ENCODE data around the gene CCDC116.
"Not testable (repeated sequence)": the region's sequence is repeated elsewhere in the genome, so short reads cannot be mapped to it uniquely, and the experiment has no call there.

Gene CCDC116

DNA sequence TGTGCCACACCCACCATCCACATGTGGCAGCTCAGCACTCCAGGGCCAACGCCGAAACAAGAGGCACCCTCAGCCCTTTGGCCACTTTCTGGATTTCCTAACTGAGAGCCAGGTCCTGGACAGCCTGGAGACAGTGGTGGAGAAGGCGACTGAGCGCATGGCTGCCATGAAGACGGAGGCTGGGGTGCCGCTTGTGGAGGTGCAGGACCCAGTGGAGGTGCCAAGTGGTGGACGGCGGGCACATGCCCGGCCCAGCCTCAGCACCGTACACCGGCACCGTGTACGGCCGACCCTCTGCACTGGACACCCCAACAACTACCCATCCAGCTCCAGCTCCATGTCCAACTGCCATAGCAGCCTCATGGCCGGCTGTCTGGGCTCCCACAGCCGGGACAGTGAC, 1.5 kb downstream of the CCDC116 start:
- DNase-seq: no peak

DNA sequence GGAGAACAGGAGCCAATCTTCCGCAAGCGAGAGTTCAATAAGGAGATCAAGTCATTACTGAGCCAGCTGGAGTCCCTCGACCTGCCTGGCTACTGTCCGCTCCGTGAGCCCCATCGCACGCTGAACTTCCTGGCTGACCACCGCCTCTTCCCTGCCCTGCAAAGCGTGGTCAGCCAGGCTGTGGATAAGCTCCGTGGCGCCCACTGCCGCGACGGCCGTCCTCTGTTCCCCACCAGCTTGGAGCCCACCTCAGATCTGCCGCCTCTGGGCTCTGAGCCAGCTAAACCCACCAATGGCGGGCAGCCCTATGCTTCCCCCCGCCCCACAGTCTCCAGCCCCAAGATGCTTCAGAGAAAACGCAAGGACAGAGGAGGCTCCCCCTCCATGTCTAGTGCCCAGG, 2.3 kb downstream of the CCDC116 start:
- DNase-seq: no peak

- DNase-seq: no peak
These were observed 3.4 kb downstream of the CCDC116 start for GRCh38 chr22:21635771-21636510.

DNA sequence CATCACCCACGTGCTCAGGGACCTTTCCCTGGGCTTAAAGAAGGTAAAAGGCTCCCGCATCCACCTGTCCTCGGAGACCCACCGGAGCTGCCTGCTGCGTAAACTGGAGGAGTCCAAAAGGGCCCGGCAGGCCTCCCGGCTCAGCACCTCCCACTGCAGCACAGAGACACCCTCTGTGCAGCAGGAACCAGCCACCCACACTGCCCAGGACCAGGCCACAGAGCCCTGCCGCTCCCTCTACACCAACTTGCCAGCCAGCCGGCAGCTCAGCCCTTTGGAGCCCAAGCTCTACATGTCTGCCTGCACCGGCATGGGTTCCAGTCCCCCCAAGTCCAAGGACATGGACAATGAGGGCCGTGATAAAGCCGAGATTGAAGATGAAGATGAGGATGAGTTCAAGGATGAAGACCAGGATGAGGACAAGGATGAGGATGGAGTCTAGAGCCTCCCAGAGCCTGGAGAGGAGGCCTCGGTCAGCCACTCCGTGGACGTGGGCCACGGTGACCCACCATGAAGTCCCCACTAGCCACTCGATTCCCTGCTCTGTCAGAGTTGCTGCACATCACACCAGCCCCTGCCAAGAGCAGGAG, 4.2 kb downstream of the CCDC116 start:
- no peak for DNase-seq

DNA sequence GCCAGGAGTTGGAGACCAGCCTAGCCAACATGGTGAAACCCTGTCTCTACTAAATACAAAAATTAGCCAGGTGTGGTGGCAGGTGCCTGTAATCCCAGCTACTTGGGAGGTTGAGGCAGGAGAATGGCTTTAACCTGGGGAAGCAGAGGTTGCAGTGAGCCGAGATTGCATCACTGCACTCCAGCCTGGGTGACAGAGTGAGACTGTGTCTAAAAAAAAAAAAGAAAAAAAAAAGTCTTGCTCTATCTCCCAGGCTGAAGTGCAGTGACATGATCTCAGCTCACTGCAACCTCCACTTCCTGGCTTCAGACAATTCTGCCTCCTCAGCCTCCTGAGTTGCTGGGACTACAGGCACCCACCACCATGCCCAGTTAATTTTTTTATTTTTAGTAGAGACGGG, 4.9 kb downstream of the CCDC116 start:
- DNase-seq: not testable (repeated sequence)

GRCh38 chr22:21639359-21639758, 6.8 kb downstream of the CCDC116 start:
- DNase-seq: no peak

GRCh38 chr22:21640810-21641209, 8.2 kb downstream of the CCDC116 start:
- DNase-seq: no peak

- peak; percentile 40 for DNase-seq
These were observed 8.8 kb downstream of the CCDC116 start for GRCh38 chr22:21641417-21641788.

DNA sequence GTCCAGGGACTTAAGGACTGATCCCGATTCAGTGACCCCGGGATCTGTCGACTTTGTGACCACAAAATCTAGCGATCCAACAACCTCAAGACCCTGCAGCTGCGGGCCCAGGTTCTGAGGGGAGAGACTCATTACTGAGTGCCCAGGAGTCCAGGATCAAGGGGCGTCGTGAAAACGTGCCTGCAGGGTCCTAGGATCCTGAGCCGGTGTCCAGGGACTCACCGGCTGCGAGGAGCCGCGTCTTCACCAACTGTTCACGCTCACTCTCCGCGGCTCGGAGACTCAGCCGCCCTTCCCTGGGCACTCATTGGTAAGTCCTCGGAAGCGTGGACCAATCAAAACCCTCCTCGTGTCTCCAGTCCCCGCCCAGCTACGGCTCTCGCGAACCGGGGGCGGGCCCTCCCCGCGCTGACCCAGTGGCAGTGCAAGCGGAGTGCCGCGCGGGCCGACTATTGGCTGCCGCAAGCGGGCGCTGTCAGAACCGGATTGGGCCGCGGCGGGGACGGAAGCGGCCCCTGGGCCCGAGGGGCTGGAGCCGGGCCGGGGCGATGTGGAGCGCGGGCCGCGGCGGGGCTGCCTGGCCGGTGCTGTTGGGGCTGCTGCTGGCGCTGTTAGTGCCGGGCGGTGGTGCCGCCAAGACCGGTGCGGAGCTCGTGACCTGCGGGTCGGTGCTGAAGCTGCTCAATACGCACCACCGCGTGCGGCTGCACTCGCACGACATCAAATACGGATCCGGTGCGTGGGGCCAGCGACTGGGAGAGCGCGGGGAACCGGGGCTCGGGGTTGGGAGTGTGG, 9.4 kb downstream of the CCDC116 start, which contains the start of gene SDF2L1:
TSS of gene SDF2L1 (plus strand) at position 514 of the 795 bp plus-strand sequence. CDS start at position 549, 35 bp downstream.
- DNase-seq: peak; percentile 97

DNA sequence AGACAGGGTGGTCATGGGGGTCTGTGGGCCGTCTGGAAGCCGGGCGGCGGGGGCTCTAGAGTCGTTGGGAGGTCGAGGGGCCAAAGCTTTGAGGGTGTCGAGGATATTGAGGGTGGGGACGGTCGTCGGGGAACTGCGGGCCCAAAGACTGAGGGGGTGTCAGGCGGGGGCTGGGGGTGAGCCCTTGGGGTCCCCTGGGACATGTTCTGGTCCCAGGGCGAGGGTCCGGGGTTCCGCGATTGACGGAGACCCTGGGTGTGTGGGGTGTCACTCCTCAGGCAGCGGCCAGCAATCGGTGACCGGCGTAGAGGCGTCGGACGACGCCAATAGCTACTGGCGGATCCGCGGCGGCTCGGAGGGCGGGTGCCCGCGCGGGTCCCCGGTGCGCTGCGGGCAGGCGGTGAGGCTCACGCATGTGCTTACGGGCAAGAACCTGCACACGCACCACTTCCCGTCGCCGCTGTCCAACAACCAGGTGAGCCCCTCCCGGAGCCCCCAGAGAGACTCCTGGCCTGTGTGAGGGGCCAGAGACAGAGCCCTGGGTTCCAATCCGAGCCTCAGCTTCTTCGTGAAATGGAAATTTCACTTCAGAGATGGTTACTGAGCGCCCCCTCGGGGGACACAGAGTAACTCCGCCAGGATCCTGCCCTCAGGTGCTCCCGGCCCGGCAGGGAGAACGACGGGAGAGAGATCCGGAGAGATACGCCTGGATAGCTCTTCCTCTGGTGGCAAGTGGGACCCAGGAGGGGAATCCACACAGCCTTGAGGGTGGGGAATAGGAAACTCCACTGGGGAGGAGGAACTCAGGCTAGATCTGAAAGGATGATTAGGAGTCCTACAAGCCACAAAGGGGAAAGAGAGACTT, 10.3 kb downstream of the CCDC116 start:
- peak; percentile 81 for DNase-seq

- DNase-seq: peak; percentile 38
These were observed 11.2 kb downstream of the CCDC116 start for GRCh38 chr22:21643533-21644357.

GRCh38 chr22:21645513-21645912, 13.0 kb downstream of the CCDC116 start:
- not testable (repeated sequence) for DNase-seq

DNA sequence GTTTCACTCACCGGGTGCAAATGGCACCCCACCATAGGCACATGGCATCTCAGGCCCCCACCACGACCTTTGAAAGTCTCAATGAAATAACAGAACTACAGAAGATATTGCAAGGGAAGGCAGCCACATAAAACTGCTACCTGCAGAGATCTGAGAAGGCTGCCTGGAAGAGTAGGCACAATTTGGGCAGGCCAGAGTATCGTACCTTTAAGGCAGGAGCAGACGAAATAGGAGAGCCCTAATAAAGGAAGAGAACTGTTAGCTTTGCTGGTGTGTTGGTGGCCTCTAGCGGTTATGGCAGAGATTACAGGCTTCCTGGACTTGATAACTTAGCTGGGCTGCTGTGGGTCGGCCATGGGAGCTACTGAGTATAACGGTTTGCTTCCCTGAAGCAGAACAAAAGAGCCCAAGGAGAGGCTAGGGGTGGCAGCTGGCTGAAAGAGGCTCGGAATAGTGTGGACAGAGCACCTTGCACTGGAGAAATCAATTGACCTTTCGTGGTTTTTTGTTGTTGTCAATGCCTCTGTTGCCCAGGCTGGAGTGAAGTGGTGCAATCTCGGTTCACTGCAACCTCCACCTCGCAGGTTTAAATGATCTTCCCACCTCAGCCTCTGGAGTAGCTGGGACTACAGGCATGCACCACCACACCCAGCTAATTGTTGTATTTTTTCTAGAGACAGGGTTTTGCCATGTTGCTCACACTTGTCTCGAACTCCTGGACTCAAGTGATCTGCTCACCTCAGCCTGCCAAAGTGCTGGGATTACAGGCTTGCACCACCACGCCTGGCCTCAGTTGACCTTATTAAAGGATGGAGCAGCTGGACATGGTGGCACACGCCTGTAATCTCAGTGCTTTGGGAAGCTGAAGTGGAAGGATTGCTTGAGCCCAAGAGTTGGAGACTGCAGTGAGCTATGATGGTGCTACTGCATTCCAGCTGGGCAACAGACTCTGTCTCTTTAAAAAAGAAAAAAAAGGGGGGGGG, 14.3 kb downstream of the CCDC116 start:
- DNase-seq: peak; percentile 82

DNA sequence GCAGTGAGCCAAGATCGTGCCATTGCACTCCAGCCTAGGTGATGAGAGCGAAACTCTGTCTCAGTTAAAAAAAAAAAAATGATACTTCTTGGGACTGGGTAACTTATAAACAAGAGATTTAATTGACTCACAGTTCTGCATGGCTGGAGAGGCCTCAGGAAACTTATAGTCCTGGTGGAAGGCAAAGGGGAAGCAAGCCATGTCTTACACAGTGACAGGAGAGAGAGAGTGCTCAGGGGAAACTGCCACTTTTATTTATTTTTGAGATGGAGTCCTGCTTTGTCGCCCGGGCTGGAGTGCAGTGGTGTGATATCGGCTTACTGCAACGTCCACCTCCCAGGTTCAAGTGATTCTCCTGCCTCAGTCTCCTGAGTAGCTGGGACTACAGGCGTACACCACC, 17.7 kb downstream of the CCDC116 start:
- no peak for DNase-seq

- no peak for DNase-seq
These were observed 18.4 kb downstream of the CCDC116 start for GRCh38 chr22:21650823-21651520.

DNA sequence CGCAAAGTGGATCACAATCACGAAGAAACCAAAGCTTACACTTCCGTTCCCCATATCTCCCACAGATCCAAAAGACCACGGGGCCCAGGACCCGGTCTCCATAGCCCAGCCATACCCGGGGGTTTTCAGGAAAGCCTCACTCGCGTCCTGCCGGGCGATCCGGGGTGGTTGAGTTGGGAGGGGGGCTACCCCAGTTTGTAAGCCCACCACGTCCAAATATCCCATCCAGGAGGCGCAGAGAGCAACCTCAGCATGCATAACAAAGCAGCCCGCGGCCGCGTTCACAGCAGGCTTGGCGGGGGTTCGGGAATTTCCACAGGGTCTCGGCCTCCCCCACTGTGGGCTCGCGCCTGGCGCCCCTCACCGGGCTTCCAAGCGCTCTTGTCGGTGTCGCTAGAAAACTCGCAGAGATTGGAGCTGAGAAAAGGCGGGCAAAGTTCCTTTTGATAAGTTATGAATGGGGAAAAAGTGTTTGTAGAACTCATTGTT, 19.0 kb downstream of the CCDC116 start:
- DNase-seq: no peak

- DNase-seq: peak; percentile 93
These were observed 19.5 kb downstream of the CCDC116 start for GRCh38 chr22:21652010-21652546.

GRCh38 chr22:21652547-21653545, 20.3 kb downstream of the CCDC116 start:
- no peak for DNase-seq

Data from stimulated activated CD8-positive, alpha-beta memory T cell treated with anti-CD3 and anti-CD28 coated beads, Interleukin-4, amount 100 ng/mL, for 48 hours (primary cell).